ENCODE data around the gene DYNLL1. TPM values are rescaled to one million over a fixed set of nuclear protein-coding genes. Genes with fewer than 3 reads are reported as not detected.

The DYNLL1 gene
- total and polyA plus RNA-seq, 5 donors: 164 to 350 (median 256) TPM

GRCh38 chr12:120490833-120491512, 4.9 kb upstream of the DYNLL1 start:
- Histone ChIP-seq H3K4me3 (ENCODE audit: low read length) (no peak overlapping the region), H3K4me1 (ENCODE audit: control insufficient read depth, insufficient read depth, low read length) (peaks cover 3% of the 10 kb centered on the region), H3K27me3 (ENCODE audit: control insufficient read depth, insufficient read depth) (no peaks in the 10 kb centered on the region), H3K27ac (ENCODE audit: low read length) (no peak overlapping the region), H3K9me3 (ENCODE audit: control insufficient read depth, low read length) (no peaks in the 10 kb centered on the region)
- intact Hi-C loops (cut with DNase I): no loop called here
- ATAC-seq (peak in 1 of 2 donors; percentile 9), DNase-seq (peak; percentile 44 to 76 (median 73))
- WGBS: 66% methylated on average over 2 of the region's 2 CpGs

DNA sequence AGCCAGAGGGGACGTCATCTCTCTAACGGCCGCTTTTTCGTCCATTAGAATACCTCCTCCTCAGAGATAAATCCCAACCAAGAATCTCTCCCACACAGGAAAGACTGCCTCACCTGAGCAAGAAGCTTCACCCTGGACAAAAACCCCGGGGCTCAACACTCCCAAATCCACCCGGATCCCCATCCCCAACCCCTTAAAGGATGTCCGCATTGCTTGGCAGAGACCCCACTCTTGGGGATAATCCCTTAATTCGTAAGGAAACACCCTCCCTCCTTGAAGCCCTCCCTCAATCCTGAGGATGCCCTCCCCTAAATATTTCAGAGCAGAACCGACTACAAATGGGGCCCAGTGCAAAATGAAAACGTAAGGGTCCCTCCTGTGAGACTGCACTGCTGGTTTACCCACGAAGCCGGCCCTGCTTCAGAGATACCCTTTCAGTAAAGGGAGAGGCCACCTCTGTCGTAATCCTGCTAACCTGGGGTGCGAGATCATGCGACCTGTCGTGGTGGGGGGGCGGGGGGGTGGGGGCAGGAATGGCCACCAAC, 655 bp upstream of the DYNLL1 start:
- intact Hi-C loops (cut with DNase I): no loop called here
- peak overlapping the region; percentile 59 for H3K4me3 ChIP-seq (ENCODE audit: low read length)
- no peaks in the 10 kb centered on the region for H3K27me3 ChIP-seq (ENCODE audit: control insufficient read depth, insufficient read depth)
- DNase-seq (peak in 1 of 3 donors; percentile 53), ATAC-seq (peak in 1 of 2 donors; percentile 1)
- H3K9me3 ChIP-seq (ENCODE audit: control insufficient read depth, low read length): no peaks in the 10 kb centered on the region
- H3K27ac ChIP-seq (ENCODE audit: low read length): no peak overlapping the region
- 16% methylated on average over 17 of the region's 17 CpGs for WGBS
- H3K4me1 ChIP-seq (ENCODE audit: control insufficient read depth, insufficient read depth, low read length): peaks cover 3% of the 10 kb centered on the region

DNA sequence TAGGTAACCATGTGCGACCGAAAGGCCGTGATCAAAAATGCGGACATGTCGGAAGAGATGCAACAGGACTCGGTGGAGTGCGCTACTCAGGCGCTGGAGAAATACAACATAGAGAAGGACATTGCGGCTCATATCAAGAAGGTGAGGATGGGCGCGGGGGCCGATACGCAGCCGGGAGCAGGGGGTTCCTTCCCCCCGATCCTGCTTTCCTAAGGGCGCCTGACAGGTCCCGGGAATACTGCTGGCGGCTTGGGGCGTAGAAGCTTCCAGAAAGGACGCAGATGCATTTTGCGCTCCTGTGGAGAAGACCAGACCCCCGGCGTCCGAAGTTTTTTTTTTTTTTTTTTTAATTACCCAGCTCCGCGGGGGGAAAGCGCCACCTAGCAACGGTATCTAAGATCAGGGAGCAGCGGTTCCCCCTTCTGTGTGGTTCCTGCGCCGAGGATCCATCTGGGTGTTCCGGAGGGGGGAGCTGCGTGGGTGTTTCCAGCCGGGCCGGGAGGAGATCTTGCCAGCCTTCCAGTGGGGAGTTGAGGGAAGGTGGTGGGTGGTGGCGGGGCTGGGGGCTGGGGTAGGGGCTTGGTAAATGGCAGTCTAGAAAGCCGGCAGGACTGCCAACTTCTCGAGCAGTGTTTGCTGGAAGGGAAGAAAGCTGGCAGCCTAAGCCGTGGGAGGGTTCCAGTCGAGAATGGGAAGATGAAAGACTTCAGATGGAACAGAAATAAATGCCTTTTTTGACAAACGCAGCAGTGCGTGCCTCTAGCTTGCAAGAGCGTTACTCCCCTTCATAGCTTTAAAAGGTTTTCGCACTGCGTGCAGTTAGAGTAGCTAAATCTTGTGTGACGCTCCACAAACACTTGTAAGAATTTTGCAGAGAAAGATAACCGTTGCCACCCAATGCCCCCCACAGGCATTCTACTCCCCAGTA, 764 bp downstream of the DYNLL1 start:
- Histone ChIP-seq H3K4me1 (ENCODE audit: control insufficient read depth, insufficient read depth, low read length) (peaks cover 3% of the 10 kb centered on the region), H3K9me3 (ENCODE audit: control insufficient read depth, low read length) (no peaks in the 10 kb centered on the region), H3K4me3 (ENCODE audit: low read length) (peak overlapping the region; percentile 91), H3K27ac (ENCODE audit: low read length) (peak overlapping the region; percentile 73), H3K27me3 (ENCODE audit: control insufficient read depth, insufficient read depth) (no peaks in the 10 kb centered on the region)
- DNase-seq: peak; percentile 72 to 88 (median 86)
- intact Hi-C loops (cut with DNase I): no loop called here
- ATAC-seq: peak; percentile 79 to 84
- WGBS: under 1% methylated on average over 47 of the region's 47 CpGs

DNA sequence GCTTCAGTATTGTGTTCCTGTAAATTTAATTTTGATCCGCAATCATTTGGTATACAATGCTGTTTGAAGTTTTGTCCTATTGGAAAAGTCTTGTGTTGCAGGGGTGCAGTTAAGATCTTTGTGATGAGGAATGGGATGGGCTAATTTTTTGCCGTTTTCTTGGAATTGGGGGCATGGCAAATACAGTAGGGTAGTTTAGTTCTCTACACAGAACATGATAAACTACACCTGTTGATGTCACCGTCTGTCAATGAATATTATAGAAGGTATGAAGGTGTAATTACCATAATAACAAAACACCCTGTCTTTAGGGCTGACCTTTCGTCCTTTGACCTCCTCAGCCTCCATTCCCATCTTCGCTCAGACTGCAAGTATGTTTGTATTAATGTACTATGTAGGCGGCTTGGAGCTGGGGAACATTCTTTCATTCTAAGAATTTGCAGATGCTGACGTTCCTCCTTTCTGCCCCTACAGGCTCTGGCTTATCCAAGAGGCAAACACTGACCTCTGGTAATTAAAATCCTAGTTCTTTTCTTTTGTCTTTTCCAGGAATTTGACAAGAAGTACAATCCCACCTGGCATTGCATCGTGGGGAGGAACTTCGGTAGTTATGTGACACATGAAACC, 1.7 kb downstream of the DYNLL1 start:
- DNase-seq: no peak
- 17% methylated on average over 9 of the region's 9 CpGs for WGBS
- Histone ChIP-seq H3K4me1 (ENCODE audit: control insufficient read depth, insufficient read depth, low read length) (peaks cover 3% of the 10 kb centered on the region), H3K27ac (ENCODE audit: low read length) (no peak overlapping the region), H3K4me3 (ENCODE audit: low read length) (peak overlapping the region; percentile 91), H3K27me3 (ENCODE audit: control insufficient read depth, insufficient read depth) (no peaks in the 10 kb centered on the region), H3K9me3 (ENCODE audit: control insufficient read depth, low read length) (no peaks in the 10 kb centered on the region)
- ATAC-seq: no peak
- intact Hi-C loops (cut with DNase I): no loop called here

- intact Hi-C loops (cut with DNase I): no loop called here
- H3K4me1 ChIP-seq (ENCODE audit: control insufficient read depth, insufficient read depth, low read length): peaks cover 3% of the 10 kb centered on the region
- no peaks in the 10 kb centered on the region for H3K27me3 ChIP-seq (ENCODE audit: control insufficient read depth, insufficient read depth)
- ATAC-seq (no peak), DNase-seq (no peak)
- no peak overlapping the region for H3K4me3 ChIP-seq (ENCODE audit: low read length)
- no peaks in the 10 kb centered on the region for H3K9me3 ChIP-seq (ENCODE audit: control insufficient read depth, low read length)
- no peak overlapping the region for H3K27ac ChIP-seq (ENCODE audit: low read length)
- 78% methylated on average over 3 of the region's 3 CpGs for WGBS
Observed at GRCh38 chr12:120498870-120499515, 3.1 kb downstream of the DYNLL1 start.

DNA sequence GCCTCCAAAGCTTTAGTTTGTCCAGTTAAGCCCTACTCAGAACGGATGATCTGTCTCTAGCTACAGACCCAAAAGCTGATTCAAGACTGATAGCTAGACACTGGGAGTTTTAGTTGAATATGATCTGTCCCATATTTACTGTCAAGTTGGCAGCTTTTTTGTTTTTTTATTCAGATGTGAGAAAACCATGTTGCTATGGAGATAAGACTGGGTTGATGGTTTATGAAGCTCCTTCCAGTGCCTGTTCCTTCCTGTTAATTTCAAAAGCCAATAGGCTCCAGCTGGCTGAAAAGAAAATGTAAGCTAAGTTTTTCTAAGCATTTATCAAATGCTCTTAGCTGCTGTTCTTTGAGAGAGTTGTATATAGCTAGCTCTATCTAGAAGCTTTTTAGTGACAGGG, 4.7 kb downstream of the DYNLL1 start:
- 64% methylated on average over 1 of the region's 1 CpG for WGBS
- H3K4me3 ChIP-seq (ENCODE audit: low read length): no peak overlapping the region
- no peaks in the 10 kb centered on the region for H3K27me3 ChIP-seq (ENCODE audit: control insufficient read depth, insufficient read depth)
- no peak for DNase-seq
- no peak overlapping the region for H3K27ac ChIP-seq (ENCODE audit: low read length)
- H3K9me3 ChIP-seq (ENCODE audit: control insufficient read depth, low read length): no peaks in the 10 kb centered on the region
- H3K4me1 ChIP-seq (ENCODE audit: control insufficient read depth, insufficient read depth, low read length): no peaks in the 10 kb centered on the region
- intact Hi-C loops (cut with DNase I): no loop called here
- no peak for ATAC-seq

DNA sequence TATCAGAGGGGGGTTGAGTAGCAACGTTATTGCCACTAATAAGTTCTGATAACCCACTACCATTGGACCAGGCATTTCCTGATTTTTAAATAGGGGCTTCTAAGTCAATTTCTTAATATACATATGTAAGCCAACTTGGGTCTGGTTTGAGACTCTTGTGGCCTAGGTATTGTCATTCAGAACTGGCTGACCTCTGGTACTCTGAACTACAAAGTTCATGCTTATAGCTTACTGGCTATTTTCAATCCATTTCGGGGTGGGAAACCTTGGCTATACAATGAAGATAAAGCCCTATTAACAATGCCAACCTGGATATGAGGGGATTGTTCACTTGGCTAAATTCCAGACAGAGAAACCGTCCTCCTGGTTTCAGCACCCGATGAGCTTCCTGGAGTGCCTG, 8.7 kb downstream of the DYNLL1 start:
- no peaks in the 10 kb centered on the region for H3K4me1 ChIP-seq (ENCODE audit: control insufficient read depth, insufficient read depth, low read length)
- H3K9me3 ChIP-seq (ENCODE audit: control insufficient read depth, low read length): no peaks in the 10 kb centered on the region
- 74% methylated on average over 4 of the region's 4 CpGs for WGBS
- no peaks in the 10 kb centered on the region for H3K27me3 ChIP-seq (ENCODE audit: control insufficient read depth, insufficient read depth)
- DNase-seq (no peak), ATAC-seq (no peak)
- H3K4me3 ChIP-seq (ENCODE audit: low read length): no peak overlapping the region
- intact Hi-C loops (cut with DNase I): no loop called here
- no peak overlapping the region for H3K27ac ChIP-seq (ENCODE audit: low read length)

DNA sequence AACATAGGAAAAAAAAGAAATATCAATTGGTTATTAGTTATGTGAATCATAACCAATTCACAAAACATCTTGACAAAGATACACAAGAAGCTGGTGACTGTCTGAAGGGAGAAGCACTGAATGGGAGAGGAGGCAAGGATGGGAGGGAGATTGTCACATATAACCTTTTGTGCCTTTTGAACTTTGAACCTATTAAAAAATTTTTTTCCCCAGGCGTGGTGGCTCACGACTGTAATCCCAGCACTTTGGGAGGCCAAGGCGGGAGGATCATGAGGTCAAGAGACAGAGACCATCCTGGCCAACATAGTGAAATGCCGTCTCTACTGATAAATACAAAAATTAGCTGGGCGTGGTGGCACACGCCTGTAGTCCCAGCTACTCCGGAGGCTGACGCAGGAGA, 12.6 kb downstream of the DYNLL1 start:
- ATAC-seq (no peak), DNase-seq (no peak)
- Histone ChIP-seq H3K4me3 (ENCODE audit: low read length) (no peak overlapping the region), H3K4me1 (ENCODE audit: control insufficient read depth, insufficient read depth, low read length) (no peaks in the 10 kb centered on the region), H3K9me3 (ENCODE audit: control insufficient read depth, low read length) (no peaks in the 10 kb centered on the region), H3K27me3 (ENCODE audit: control insufficient read depth, insufficient read depth) (no peaks in the 10 kb centered on the region), H3K27ac (ENCODE audit: low read length) (no peak overlapping the region)
- WGBS: 95% methylated on average over 8 of the region's 8 CpGs
- intact Hi-C loops (cut with DNase I): no loop called here

- Histone ChIP-seq H3K4me3 (ENCODE audit: low read length) (no peak overlapping the region), H3K9me3 (ENCODE audit: control insufficient read depth, low read length) (no peaks in the 10 kb centered on the region), H3K4me1 (ENCODE audit: control insufficient read depth, insufficient read depth, low read length) (no peaks in the 10 kb centered on the region), H3K27me3 (ENCODE audit: control insufficient read depth, insufficient read depth) (no peaks in the 10 kb centered on the region), H3K27ac (ENCODE audit: low read length) (no peak overlapping the region)
- intact Hi-C loops (cut with DNase I): no loop called here
- DNase-seq: no peak
- ATAC-seq: no peak
- WGBS: 87% methylated on average over 7 of the region's 7 CpGs
Observed at GRCh38 chr12:120514002-120514401, 18.1 kb downstream of the DYNLL1 start.

GRCh38 chr12:120515496-120515895, 19.6 kb downstream of the DYNLL1 start:
- Histone ChIP-seq H3K4me1 (ENCODE audit: control insufficient read depth, insufficient read depth, low read length) (no peaks in the 10 kb centered on the region), H3K4me3 (ENCODE audit: low read length) (no peak overlapping the region), H3K9me3 (ENCODE audit: control insufficient read depth, low read length) (no peaks in the 10 kb centered on the region), H3K27me3 (ENCODE audit: control insufficient read depth, insufficient read depth) (no peaks in the 10 kb centered on the region), H3K27ac (ENCODE audit: low read length) (no peak overlapping the region)
- intact Hi-C loops (cut with DNase I): no loop called here
- WGBS: 88% methylated on average over 2 of the region's 2 CpGs
- DNase-seq: no peak
- no peak for ATAC-seq
